T follicular helper cell (primary cell): Measurements from ENCODE around the gene YBX2.
A peak's percentile ranks its signal among the peaks of the same experiment; 100 is the strongest.

ENCODE experiments used
- DNase-seq: peaks from one replicate; pipeline ENCODE4 v3.0.0-alpha.2; 2020; ENCODE audit warnings: low read depth

Gene YBX2

DNA sequence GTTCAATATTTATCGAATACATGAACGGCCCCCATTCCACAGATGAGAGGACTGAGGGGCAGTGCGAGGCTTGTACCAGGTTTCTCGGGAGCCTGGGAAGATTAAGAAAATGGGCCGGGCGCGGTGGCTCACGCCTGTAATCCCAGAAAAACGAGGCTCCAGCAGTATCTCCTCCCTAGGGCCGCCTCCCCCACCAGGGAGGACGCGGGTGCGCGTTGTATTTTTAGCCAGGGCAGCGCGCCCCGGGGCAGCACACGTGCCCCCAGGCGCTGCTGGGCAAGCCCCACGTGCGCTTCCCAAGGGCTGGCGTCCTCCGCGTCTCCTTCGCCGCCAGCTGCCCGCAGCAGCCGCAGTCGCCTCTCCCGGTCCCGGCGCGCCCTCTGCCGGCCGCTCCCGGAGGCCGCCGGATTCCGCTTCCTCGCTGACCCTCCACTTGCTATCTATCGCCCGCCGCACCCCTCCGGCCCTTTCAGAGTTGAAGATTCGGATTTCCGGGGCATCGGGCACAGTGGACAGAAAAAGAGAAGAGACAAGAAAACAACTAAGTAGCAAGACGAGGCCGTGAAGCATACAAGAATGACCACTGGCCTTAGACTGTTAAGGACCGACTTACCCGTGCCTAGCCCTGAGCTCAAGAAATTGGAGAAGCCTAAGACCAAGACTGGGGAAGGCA, 1.9 kb upstream of the YBX2 start:
- DNase-seq: peak; percentile 48

DNA sequence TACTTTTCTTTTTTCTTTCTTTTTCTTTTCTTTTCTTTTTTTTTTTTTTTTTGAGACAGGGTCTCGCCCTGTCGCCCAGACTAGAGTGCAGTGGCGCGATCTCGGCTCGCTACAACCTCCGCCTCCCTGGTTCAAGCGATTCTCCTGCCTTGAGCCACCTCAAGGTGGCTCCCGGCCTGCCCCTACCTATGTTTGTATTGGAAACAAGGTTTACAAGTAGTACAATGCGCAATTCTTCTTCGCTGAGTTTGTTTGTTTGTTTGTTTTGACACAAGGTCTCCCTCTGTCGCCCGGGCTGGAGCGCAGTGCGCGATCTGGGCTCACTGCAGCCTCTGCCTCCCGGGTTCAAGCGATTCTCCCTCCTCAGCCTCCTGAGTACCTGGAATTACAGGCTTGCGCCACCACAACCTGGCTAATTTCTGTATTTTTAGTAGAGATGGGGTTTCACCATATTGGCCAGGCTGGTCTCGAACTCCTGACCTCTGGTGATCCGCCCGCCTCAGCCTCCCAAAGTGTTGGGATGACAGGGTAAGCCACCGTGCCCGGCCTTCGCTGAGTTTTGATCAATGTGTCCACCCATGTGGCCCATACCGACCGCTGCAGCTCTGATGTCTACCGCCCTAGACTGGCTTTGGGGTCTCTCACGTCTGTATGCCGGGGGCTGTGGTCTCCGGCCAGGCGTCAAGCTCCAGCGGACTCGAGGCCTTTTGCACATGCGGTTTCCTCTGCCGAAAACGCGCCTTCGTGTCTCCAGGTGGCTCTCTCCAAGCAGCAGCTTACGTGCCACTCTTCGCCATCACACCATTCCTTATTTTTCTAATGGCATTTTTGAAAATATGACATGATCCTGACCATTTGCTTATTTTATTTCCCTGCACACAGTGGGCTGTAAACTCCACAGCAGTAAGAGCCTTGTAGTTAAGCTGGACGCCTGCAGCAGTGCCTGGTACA, 1.1 kb upstream of the YBX2 start:
- no peak for DNase-seq

DNA sequence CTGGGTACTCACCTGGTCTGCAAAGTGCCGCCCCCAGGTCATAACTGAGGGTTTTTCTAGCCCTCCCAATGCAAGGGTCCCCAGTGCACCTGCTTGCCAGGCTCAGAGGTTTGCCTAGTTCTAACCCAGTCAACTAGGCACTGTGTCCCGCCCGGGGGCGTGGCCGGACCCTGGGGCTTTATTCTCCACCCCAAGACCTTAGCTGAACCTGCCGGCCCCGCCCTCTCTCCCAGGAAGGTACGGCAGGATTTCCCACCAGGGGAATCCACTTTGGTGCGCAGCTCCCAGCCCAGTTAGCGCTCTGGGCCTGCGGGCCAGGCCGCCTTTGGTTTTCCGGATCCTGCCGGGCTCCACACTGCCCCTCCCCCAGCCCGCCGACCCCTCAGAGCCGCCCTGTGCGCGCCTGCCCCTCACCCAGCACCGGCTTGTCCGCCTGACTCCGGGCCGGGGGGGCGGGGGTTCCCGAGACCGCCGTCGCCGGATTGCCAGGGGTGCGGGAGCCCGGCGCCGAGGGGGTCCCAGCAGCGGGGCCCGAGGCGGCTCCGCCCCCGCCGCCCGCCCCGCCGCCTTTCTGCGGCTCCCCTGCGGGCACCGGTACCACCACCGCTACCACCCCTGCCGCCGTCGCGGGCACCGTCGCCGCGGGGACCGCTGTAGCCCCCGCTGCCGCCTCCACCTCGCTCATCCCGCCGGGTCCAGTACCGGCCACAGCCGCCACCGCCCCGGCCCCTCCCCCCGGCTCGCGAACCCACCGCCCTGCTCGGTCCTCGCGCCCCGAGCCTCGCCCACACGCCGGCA, 424 bp downstream of the YBX2 start:
- no peak for DNase-seq

DNA sequence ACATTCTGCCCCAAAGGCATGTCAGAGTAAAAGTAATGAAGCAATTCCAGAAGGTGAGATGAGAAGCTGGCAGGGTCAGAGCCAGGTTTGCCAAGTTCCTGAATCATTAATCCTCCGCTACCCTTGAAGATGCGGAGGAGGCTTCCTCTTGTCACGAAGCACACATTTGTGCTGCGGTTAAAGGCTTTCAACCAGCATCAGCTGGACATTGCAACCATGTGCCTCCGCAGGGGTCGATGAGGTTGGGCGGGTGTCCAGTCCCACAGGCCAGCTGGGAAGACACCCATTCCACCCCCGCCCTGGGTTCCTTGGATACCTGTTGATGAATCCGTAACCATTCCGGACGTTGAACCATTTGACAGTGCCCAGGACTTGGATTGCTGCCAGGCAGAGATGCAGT, 1.3 kb downstream of the YBX2 start:
- DNase-seq: no peak

DNA sequence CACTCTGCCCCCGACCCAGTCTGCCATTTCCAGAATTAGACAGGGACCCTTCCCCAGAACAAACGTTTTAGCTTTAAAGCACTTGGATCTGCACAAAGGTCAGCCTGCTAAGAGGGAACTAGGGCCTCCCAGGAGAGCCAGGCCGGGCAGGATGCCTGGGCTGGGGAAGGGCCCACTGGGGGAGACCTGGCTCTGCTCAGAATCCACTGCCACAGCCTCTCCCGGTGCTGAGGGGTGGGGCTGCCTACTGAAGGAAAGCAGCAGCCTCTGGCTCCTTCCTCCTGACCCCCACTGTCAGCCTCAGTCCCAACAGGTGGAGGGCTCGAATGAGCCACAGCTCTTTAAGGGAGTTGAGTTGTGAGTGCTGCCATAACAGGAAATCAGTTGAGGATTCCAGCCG, 1.7 kb downstream of the YBX2 start:
- DNase-seq: no peak

DNA sequence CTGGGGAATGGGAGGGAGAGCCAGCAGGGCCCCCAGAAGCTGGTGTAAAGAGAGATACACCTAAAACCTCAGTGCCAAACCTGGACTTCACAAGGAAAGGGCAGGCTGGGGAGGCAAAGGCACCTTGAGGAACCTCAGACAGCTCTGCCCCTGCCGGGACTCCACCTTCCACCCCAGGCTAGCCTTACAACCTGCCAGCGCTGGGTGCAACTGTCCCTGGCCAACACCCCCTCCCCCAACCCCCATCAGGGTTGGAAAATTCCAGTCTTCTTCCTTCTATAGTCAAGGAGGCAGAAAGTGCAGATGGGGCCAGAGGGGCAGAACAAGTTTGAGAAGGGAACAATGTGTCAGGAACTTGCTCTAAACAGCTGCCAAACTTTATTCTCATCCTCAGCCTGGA, 2.2 kb downstream of the YBX2 start:
- no peak for DNase-seq

DNA sequence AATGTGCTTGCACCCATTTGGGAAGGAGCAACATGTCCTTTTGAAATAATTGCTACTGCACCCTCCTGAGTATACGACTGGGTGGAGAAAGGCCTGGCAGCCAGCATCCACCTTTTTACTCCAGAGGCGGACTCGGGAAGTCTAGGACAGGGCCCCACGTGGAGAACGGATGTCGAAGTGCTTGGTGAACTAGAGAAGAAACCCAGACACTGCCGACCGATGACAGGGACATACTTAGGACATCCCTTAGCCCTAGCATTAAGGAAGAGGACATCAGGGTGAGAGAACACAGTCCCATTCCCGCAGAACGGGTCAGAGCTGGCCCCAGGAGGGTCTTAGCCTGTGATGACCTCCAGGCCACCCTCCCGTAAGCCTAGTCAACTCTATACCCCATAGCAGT, 3.8 kb downstream of the YBX2 start:
- DNase-seq: no peak

DNA sequence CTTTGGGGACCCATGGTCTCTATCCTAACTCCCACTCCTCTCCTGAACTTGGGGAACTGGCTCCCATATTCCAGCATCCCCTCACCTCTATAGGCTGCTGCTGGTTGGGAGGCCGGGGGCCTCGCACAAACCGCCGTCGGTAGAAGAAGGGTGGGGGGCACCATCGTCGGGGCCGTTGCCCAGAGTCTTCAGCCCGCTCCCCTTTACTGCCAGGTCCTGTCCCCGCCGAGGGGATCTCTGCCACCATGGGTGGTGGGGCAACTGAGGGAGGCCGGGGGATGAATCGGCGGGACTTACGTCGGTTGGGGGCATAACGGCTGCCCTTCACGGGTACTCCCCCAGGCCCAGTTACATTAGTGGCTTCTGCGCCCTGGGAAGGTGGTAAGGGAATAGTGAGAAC, 4.3 kb downstream of the YBX2 start:
- no peak for DNase-seq

DNA sequence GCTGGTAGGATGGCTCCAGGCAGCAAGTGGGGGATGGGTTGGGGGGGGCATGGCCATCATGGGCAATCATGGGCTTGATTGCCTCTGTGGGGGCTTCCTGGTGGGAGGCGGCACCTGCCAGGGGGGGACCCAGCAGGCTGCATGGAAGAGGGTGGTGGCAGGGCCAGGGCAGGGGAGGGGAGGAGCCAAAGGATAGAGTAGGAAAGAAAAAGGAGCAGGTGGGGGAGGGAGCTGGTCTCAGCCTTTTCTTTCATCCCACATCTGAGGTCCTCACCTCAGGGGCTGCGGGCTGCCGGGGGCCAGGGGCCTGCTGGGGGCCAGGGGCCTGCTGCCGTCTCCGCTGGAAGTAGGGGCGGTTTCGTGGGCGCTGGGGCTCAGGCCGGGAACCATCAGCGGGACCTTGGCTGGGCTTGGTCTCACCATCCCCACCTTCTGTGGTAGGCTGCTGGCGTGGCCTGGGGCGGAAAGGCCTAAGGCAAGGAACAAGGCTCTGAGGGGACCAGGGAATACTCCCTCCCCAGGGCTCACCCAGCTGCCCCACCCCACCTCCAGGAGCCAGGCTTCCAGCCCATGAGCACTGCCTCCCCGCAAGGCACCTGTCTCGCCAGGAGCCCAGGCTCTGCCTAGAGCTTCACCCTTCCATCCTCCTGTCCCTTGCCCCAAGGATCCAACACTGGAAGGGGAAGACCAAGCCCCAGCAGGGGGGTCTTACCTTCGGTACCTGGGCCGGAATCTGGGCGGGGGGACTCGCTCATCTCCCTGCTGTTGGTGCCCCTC, 5.0 kb downstream of the YBX2 start:
- no peak for DNase-seq

DNA sequence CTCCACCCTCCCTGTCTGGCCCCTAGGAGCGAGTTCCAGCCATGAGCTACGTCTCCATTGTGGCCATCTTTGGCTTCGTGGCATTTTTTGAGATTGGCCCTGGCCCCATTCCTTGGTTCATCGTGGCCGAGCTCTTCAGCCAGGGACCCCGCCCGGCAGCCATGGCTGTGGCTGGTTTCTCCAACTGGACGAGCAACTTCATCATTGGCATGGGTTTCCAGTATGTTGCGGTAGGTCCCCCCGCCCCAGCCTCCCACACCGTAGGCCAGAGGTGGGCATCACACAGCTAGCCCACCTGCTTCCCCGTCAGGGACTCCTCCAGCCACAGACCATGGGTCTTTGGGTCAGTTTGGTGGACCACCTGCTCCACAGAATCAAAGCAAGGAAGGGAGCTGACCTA, 8.8 kb downstream of the YBX2 start:
- no peak for DNase-seq

DNA sequence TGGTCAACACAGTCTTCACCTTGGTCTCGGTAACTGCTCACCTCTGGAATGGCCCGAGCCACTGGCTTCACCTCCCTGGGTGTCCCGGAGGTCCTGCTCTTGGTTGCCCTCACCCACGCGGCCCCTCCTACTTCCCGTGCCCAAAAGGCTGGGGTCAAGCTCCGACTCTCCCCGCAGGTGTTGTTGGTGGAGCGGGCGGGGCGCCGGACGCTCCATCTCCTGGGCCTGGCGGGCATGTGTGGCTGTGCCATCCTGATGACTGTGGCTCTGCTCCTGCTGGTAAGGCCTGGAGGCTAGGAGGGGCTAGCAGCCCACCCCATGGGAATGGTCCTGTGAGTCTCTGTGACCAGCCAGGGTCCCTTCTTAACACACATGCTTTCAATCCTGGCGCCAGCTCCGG, 9.5 kb downstream of the YBX2 start:
- DNase-seq: no peak

DNA sequence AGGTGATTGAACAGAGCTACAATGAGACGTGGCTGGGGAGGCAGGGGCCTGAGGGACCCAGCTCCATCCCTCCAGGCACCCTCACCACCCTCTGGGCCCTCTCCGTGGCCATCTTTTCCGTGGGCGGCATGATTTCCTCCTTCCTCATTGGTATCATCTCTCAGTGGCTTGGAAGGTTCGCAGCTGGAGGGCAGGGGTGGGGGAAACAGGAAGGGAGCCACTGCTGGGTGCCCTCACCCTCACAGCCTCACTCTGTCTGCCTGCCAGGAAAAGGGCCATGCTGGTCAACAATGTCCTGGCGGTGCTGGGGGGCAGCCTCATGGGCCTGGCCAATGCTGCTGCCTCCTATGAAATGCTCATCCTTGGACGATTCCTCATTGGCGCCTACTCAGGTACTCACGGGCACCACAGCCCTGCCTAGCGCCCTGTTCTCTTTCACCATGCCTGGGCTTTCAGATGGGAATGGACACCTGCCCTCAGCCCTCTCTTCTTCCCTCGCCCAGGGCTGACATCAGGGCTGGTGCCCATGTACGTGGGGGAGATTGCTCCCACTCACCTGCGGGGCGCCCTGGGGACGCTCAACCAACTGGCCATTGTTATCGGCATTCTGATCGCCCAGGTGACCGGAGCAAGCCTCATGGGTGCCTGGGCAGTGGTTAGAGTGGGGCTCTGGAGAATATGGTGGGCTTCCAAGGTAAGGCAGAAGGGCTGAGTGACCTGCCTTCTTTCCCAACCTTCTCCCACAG, 10.8 kb downstream of the YBX2 start:
- DNase-seq: no peak

DNA sequence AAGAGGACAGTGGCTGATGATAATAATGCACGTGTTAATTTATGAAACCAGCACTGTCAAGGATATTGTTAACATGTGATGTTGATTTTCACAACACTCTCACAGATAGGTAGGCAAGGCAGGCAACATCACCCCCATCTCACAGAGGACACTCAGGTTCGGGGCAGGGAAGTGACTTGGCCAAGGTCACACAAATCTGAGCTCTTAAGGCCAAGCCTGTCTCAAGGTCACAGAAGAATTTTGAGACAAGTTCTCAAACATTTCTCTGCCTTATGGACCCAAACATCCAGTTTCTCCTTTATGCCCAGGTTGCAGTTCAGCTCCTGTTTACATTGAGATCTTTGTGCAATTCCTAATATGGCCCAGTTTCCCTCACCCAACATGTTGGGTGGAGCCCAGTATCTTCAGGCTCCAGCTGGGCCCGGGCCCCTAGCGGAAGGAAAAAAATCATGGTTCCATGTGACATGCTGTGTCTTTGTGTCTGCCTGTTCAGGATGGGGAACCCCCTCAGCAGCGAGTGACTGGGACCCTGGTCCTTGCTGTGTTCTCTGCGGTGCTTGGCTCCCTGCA, 11.6 kb downstream of the YBX2 start:
- no peak for DNase-seq

DNA sequence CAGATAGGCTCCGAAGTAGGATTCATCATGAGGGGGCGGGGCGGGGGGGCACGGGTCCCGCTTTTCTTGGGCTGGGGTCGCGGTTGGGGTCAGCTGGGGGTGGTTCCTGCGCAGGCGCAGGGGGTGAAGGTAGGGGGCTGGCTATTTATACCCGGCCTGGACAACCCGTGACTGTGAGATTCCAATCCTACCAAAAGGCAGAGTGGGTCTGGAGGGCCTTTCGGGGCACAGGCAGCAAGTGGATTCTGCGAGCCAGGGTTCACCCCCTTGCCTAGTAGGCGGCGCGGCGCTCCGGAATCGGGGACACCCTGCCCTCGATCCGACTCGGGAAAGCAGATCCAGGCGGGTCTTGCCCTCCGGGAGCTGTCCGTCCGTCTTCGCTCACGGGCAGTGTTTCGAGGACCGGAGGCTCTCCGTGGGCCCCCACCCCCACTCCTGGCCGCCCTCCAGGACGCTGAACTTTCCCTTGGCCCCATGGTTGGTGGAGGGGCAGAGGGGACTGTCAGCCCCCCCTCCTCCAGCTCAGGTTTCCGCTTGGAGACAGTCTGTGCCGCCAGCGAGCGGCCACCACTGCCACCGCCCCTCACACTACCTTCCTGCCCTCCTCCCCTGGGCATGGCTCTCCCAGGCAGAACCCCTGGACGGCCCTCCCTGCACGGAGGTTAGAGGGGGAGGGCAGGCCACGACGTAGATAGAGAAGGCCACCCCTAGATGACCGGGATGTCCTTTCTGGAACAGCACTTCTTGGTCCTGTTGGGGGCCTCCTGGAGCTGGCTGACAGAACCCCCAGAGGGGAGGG, 12.3 kb downstream of the YBX2 start:
- DNase-seq: no peak

DNA sequence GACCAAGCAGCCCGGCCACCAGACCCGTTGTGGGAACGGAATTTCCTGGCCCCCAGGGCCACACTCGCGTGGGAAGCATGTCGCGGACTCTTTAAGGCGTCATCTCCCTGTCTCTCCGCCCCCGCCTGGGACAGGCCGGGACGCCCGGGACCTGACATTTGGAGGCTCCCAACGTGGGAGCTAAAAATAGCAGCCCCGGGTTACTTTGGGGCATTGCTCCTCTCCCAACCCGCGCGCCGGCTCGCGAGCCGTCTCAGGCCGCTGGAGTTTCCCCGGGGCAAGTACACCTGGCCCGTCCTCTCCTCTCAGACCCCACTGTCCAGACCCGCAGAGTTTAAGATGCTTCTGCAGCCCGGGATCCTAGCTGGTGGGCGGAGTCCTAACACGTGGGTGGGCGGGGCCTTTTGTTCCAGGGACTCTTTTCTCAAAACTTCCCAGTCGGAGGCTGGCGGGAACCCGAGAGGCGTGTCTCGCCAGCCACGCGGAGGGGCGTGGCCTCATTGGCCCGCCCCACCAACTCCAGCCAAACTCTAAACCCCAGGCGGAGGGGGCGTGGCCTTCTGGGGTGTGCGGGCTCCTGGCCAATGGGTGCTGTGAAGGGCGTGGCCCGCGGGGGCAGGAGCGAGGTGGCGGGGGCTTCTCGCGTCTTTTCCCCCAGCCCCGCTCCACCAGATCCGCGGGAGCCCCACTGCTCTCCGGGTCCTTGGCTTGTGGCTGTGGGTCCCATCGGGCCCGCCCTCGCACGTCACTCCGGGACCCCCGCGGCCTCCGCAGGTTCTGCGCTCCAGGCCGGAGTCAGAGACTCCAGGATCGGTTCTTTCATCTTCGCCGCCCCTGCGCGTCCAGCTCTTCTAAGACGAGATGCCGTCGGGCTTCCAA, 13.1 kb downstream of the YBX2 start, which contains the start of gene SLC2A4:
SLC2A4 (plus strand) TSS at position 645 of the 879 bp plus-strand sequence; CDS start at position 862, 217 bp downstream.
- DNase-seq: peak; percentile 66

DNA sequence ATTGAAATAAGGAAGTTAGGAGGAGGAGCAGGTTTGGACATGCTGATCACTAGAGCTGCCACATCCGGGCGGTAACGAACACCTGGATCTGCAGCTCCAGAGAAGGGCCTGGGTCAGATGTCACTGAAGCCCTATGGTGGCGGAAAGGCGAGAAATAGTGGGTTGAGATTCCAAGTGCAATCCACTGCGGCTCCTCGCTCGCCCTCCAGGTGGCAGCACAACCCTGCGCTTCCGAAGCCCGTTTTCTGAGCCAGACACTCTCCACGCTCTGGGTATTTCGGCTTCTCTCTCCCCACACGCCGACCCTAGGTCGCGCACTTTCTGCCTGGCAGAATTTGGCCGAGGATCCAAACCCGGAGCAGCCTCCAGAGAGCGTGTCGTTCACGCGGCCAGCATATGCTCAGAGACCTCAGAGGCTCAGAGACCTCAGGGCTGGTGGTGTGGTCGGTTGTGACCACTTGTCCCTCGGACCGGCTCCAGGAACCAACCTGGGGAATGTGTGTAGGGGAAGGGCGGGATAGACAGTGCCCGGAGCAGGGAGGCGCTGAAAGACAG, 13.8 kb downstream of the YBX2 start:
- DNase-seq: peak; percentile 71

DNA sequence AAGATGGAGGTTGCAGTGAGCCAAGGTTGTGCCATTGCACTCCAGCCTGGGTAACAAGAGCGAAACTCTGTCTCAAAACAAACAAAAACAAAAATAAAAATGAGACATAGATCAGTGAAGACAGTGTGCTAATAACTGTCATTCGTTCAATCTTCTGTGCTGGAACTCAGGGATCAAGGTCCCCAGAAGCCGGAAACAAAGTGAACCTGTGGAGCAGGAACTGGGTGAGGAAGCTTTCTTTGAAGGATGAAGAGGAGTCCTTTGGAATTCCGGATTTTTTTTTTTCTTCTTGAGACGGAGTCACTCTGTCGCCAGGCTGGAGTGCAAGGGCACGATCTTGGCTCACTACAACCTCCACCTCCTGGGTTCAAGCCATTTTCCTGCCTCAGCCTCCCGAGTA, 15.0 kb downstream of the YBX2 start:
- no peak for DNase-seq

DNA sequence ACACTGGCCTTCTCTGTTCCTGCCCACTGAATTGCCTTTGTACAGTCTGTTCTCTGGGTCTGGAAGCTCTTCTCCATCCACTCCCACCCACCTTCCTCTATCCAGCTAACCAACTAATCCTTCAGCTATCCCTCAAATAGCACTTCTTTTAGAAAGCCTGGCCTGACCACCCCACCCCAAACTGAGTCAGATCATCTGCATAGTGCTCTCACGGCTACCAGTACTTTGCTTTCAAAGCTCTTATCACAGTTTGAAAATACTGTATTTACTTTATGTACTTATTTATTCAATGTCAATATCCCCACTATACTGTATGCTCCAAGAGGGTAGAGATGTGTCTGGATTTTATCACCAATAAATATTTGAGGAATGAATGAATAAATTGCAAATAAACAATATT, 27.7 kb downstream of the YBX2 start:
- no peak for DNase-seq

DNA sequence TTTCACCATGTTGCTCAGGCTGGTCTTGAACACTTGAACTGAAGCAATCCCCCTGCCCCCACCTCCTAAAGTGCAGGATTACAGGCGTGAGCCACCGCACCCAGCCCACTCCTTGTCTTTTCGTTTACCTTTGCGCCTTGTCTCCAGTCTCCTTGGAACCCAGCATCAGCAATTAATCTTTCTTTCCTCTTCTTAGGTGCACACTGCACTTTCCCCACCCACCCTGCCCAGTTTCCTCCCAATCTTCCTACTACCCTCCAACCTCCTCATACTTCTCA, 30.7 kb downstream of the YBX2 start:
- DNase-seq: no peak
